Lower leg skin (tissue), 4 donors: ENCODE data around the gene CAPN13. TPM values are rescaled to one million over a fixed set of nuclear protein-coding genes. Genes with fewer than 3 reads are reported as not detected.

ENCODE experiments used
- DNase-seq, 2 donors: peaks; one replicate each; pipeline ENCODE4 v3.0.0-alpha.2; 2019; ENCODE audit warnings: low spot score in 2 of 2
- H3K4me3 ChIP-seq: fragments of 200-600 bp; sonication (generic); 2 replicates; pipeline ENCODE4 v1.5.1; 2017; ENCODE audit warnings: mild to moderate bottlenecking, low read depth; ENCODE audit not compliant: poor library complexity, severe bottlenecking
- CTCF ChIP-seq, 3 donors: fragments of 450-650 bp; IDR thresholded peaks; one replicate each; pipeline ENCODE4 v1.5.1; 2016; ENCODE audit warnings: antibody characterized with exemption in 3 of 3, mild to moderate bottlenecking in 3 of 3, moderate library complexity in 2 of 3
- POLR2A ChIP-seq, 2 donors: fragments of 450-650 bp; IDR thresholded peaks; one replicate each; pipeline ENCODE4 v1.6.1; 2016 to 2017; ENCODE audit warnings: antibody characterized with exemption in 2 of 2, mild to moderate bottlenecking in 1 of 2, moderate library complexity in 1 of 2
- WGBS, 2 donors: methylation state at CpG; one replicate each; pipeline ENCODE4 v1.1.5; 2018; 5-methylcytosine and 5-hydroxymethylcytosine counted together
- intact Hi-C: fragments of 100-400 bp; cut with DNase I; formaldehyde crosslinking; loops from one replicate; pipeline ENCODE4 v1.15.0; 2023; ENCODE audit warnings: low total_unique reads
- total RNA-seq, 4 donors: library from RNA; depleted of rRNA; stranded (reverse); fragments of >200 nt; gene quantifications; one replicate each; pipeline ENCODE4 v1.1.0, GENCODE V29; 2016

CAPN13 gene
- total RNA-seq, 4 donors from 2014 or later = 0.10 to 0.45 (median 0.11) TPM; not detected in 1

GRCh38 chr2:30677231-30677630 lies 130.0 kb downstream of the CAPN13 start:
- intact Hi-C loops = no loop called here
- TF ChIP-seq POLR2A (IDR thresholded peaks at IDR 0.05) (no peak), CTCF (IDR thresholded peaks at IDR 0.05) (no peak)
- DNase-seq = no peak
- H3K4me3 ChIP-seq = no peak overlapping the region

GRCh38 chr2:30675758-30676157 lies 131.5 kb downstream of the CAPN13 start:
- intact Hi-C loops = no loop called here
- WGBS, 2 donors = 72 to 81% methylated on average over 2 of the region's 2 CpGs
- H3K4me3 ChIP-seq = no peak overlapping the region
- peak in 1 of 2 donors; percentile 5 for DNase-seq
- no peak for TF ChIP-seq CTCF (IDR thresholded peaks at IDR 0.05)
- no peak for TF ChIP-seq POLR2A (IDR thresholded peaks at IDR 0.05)

- TF ChIP-seq POLR2A (IDR thresholded peaks at IDR 0.05) = no peak
- TF ChIP-seq CTCF (IDR thresholded peaks at IDR 0.05) = no peak
- DNase-seq = no peak
- H3K4me3 ChIP-seq = no peak overlapping the region
- intact Hi-C loops = no loop called here
- 92 to 93% methylated on average over 4 of the region's 4 CpGs for WGBS, 2 donors
Observed at GRCh38 chr2:30673127-30673526, 134.1 kb downstream of the CAPN13 start.
